Trophoblast cell (in vitro differentiated cells and primary cell): ENCODE data around the gene AGPAT3.

Source experiments
- DNase-seq, 2 donors: peaks; one replicate each; pipeline ENCODE4 v3.0.0-alpha.2; 2016
- H2AFZ ChIP-seq: 2 replicates; pipeline ENCODE4 v1.6.1; 2013; ENCODE audit warnings: low read length, moderate library complexity, mild to moderate bottlenecking; ENCODE audit not compliant: insufficient read depth, poor library complexity
- H2AK5ac ChIP-seq: 2 replicates; pipeline ENCODE4 v1.6.1; 2013; ENCODE audit warnings: mild to moderate bottlenecking, low read length
- H2BK120ac ChIP-seq: 2 replicates; pipeline ENCODE4 v1.6.1; 2013; ENCODE audit warnings: low read length, mild to moderate bottlenecking, moderate library complexity; ENCODE audit not compliant: insufficient read depth, poor library complexity
- H2BK12ac ChIP-seq: 2 replicates; pipeline ENCODE4 v1.6.1; 2013; ENCODE audit warnings: mild to moderate bottlenecking, low read length, moderate library complexity
- H2BK5ac ChIP-seq: 2 replicates; pipeline ENCODE4 v1.6.1; 2013; ENCODE audit warnings: low read length, low read depth, moderate library complexity, mild to moderate bottlenecking; ENCODE audit not compliant: poor library complexity
- H3K14ac ChIP-seq: 2 replicates; pipeline ENCODE4 v1.6.1; 2013; ENCODE audit warnings: mild to moderate bottlenecking, low read length
- H3K18ac ChIP-seq: 2 replicates; pipeline ENCODE4 v1.6.1; 2013; ENCODE audit warnings: mild to moderate bottlenecking, low read length
- H3K23ac ChIP-seq: 2 replicates; pipeline ENCODE4 v1.6.1; 2013; ENCODE audit warnings: low read length
- H3K27ac ChIP-seq: 2 replicates; pipeline ENCODE4 v1.5.1; 2013; ENCODE audit warnings: low read depth, mild to moderate bottlenecking, inconsistent platforms, low read length, moderate library complexity
- H3K27me3 ChIP-seq: 2 replicates; pipeline ENCODE4 v1.6.1; 2013; ENCODE audit warnings: inconsistent platforms, mild to moderate bottlenecking, low read length, moderate library complexity; ENCODE audit not compliant: insufficient read depth
- H3K36me3 ChIP-seq, 2 experiments: 1 replicate in 1 of 2; 2 replicates in 1 of 2; pipeline ENCODE4 v1.6.1; 2013; ENCODE audit warnings: low read length in 2 of 2, mild to moderate bottlenecking in 2 of 2, moderate library complexity in 1 of 2; ENCODE audit not compliant: insufficient read depth in 2 of 2, control insufficient read depth in 1 of 2
- H3K4ac ChIP-seq: 2 replicates; pipeline ENCODE4 v1.6.1; 2013; ENCODE audit warnings: low read depth, mild to moderate bottlenecking, low read length, moderate library complexity
- H3K4me1 ChIP-seq, 2 experiments: 1 replicate in 1 of 2; 2 replicates in 1 of 2; pipeline ENCODE4 v1.6.1; 2013; ENCODE audit warnings: low read length in 2 of 2, mild to moderate bottlenecking in 2 of 2, moderate library complexity in 1 of 2; ENCODE audit not compliant: insufficient read depth in 2 of 2, control insufficient read depth in 1 of 2
- H3K4me2 ChIP-seq: 2 replicates; pipeline ENCODE4 v1.6.1; 2013; ENCODE audit warnings: inconsistent platforms, mild to moderate bottlenecking, low read length, moderate library complexity
- H3K4me3 ChIP-seq: 2 replicates; pipeline ENCODE4 v1.5.1; 2013; ENCODE audit warnings: mild to moderate bottlenecking, low read depth, low read length, inconsistent platforms
- H3K79me1 ChIP-seq: one replicate; pipeline ENCODE4 v1.6.1; 2013; ENCODE audit warnings: low read length
- H3K79me2 ChIP-seq: 2 replicates; pipeline ENCODE4 v1.6.1; 2013; ENCODE audit warnings: low read length, mild to moderate bottlenecking; ENCODE audit not compliant: control insufficient read depth, insufficient read depth, poor library complexity
- H3K9ac ChIP-seq: 2 replicates; pipeline ENCODE4 v1.6.1; 2013; ENCODE audit warnings: mild to moderate bottlenecking, low read length
- H3K9me3 ChIP-seq: 2 replicates; pipeline ENCODE4 v1.6.1; 2013; ENCODE audit warnings: low read depth, mild to moderate bottlenecking, control low read depth, inconsistent platforms, low read length; ENCODE audit not compliant: insufficient read depth
- H4K12ac ChIP-seq: 2 replicates; pipeline ENCODE4 v1.6.1; 2013; ENCODE audit warnings: low read depth, mild to moderate bottlenecking, low read length, moderate library complexity
- H4K8ac ChIP-seq: 2 replicates; pipeline ENCODE4 v1.6.1; 2013; ENCODE audit warnings: low read depth, mild to moderate bottlenecking, low read length, moderate library complexity
- H4K91ac ChIP-seq: one replicate; pipeline ENCODE4 v1.6.1; 2013; ENCODE audit warnings: low read depth, mild to moderate bottlenecking, low read length, moderate library complexity
- WGBS: extraction: QIAGEN DNeasy Blood & Tissue Kit; methylation state at CpG from one replicate; pipeline ENCODE4 v1.1.7; 2013; ENCODE audit warnings: missing lambda C conversion rate; ENCODE audit not compliant: insufficient read length, insufficient coverage; ENCODE audit errors: extremely low coverage; 5-methylcytosine and 5-hydroxymethylcytosine counted together

The AGPAT3 gene

GRCh38 chr21:43933680-43934079 lies 68.7 kb downstream of the AGPAT3 start:
- no peak overlapping the region for H3K27ac ChIP-seq
- no peaks in the 10 kb centered on the region for H3K79me2 ChIP-seq
- no peak overlapping the region for H4K8ac ChIP-seq
- H3K18ac ChIP-seq = no peak overlapping the region
- no peak overlapping the region for H3K9ac ChIP-seq
- H2AK5ac ChIP-seq = no peak overlapping the region
- no peak overlapping the region for H3K4me3 ChIP-seq
- no peak overlapping the region for H4K12ac ChIP-seq
- H3K36me3 ChIP-seq = no peaks in the 10 kb centered on the region
- no peak overlapping the region for H2AFZ ChIP-seq
- H2BK120ac ChIP-seq = no peak overlapping the region
- DNase-seq = no peak
- H3K4me2 ChIP-seq = no peak overlapping the region
- no peak overlapping the region for H3K14ac ChIP-seq
- no peak overlapping the region for H3K4ac ChIP-seq
- no peaks in the 10 kb centered on the region for H3K79me1 ChIP-seq
- no peak overlapping the region for H2BK5ac ChIP-seq
- no CpG with 5 or more reads among the region's 15 CpGs for WGBS
- no peaks in the 10 kb centered on the region for H3K4me1 ChIP-seq
- peaks cover 4% of the 10 kb centered on the region for H3K9me3 ChIP-seq
- H3K27me3 ChIP-seq = no peaks in the 10 kb centered on the region
- no peak overlapping the region for H3K23ac ChIP-seq
- H4K91ac ChIP-seq = no peak overlapping the region
- H2BK12ac ChIP-seq = no peak overlapping the region

GRCh38 chr21:43934116-43934515 lies 69.1 kb downstream of the AGPAT3 start:
- Histone ChIP-seq H3K9ac (no peak overlapping the region), H4K8ac (no peak overlapping the region), H3K79me1 (no peaks in the 10 kb centered on the region), H3K4me2 (no peak overlapping the region), H3K4me3 (no peak overlapping the region), H2BK12ac (no peak overlapping the region), H2AK5ac (no peak overlapping the region), H4K91ac (no peak overlapping the region), H3K4ac (no peak overlapping the region), H3K9me3 (peaks cover 4% of the 10 kb centered on the region), H3K14ac (no peak overlapping the region), H2BK5ac (no peak overlapping the region), H2AFZ (no peak overlapping the region), H4K12ac (no peak overlapping the region), H3K79me2 (no peaks in the 10 kb centered on the region), H3K36me3 (no peaks in the 10 kb centered on the region), H2BK120ac (no peak overlapping the region), H3K23ac (no peak overlapping the region), H3K27ac (no peak overlapping the region), H3K18ac (no peak overlapping the region), H3K27me3 (no peaks in the 10 kb centered on the region), H3K4me1 (no peaks in the 10 kb centered on the region)
- no CpG with 5 or more reads among the region's 15 CpGs for WGBS
- DNase-seq = no peak

GRCh38 chr21:43934716-43935705 lies 70.0 kb downstream of the AGPAT3 start:
- Histone ChIP-seq H3K79me1 (no peaks in the 10 kb centered on the region), H3K4me1 (no peaks in the 10 kb centered on the region), H4K12ac (no peak overlapping the region), H3K27ac (no peak overlapping the region), H3K23ac (no peak overlapping the region), H3K9me3 (peaks cover 4% of the 10 kb centered on the region), H2BK12ac (no peak overlapping the region), H3K9ac (no peak overlapping the region), H3K4me2 (no peak overlapping the region), H2BK120ac (no peak overlapping the region), H3K36me3 (no peaks in the 10 kb centered on the region), H4K8ac (no peak overlapping the region), H3K4me3 (peak overlapping the region; percentile 50), H2AFZ (no peak overlapping the region), H3K4ac (no peak overlapping the region), H3K18ac (no peak overlapping the region), H4K91ac (no peak overlapping the region), H3K27me3 (no peaks in the 10 kb centered on the region), H2BK5ac (no peak overlapping the region), H2AK5ac (no peak overlapping the region), H3K14ac (no peak overlapping the region), H3K79me2 (no peaks in the 10 kb centered on the region)
- no CpG with 5 or more reads among the region's 41 CpGs for WGBS
- DNase-seq = no peak

- no peak overlapping the region for H3K27ac ChIP-seq
- no peak overlapping the region for H3K4ac ChIP-seq
- H4K8ac ChIP-seq = no peak overlapping the region
- no peak overlapping the region for H3K4me3 ChIP-seq
- no peak overlapping the region for H2BK120ac ChIP-seq
- H3K9me3 ChIP-seq = peaks cover 5% of the 10 kb centered on the region
- no peak overlapping the region for H2AK5ac ChIP-seq
- no peaks in the 10 kb centered on the region for H3K36me3 ChIP-seq
- H2BK12ac ChIP-seq = no peak overlapping the region
- DNase-seq = no peak
- WGBS = no CpG with 5 or more reads among the region's 15 CpGs
- H3K27me3 ChIP-seq = no peaks in the 10 kb centered on the region
- no peak overlapping the region for H3K9ac ChIP-seq
- no peak overlapping the region for H4K91ac ChIP-seq
- H4K12ac ChIP-seq = no peak overlapping the region
- H2AFZ ChIP-seq = no peak overlapping the region
- no peaks in the 10 kb centered on the region for H3K4me1 ChIP-seq
- no peaks in the 10 kb centered on the region for H3K79me1 ChIP-seq
- no peak overlapping the region for H3K14ac ChIP-seq
- no peak overlapping the region for H3K18ac ChIP-seq
- H3K23ac ChIP-seq = no peak overlapping the region
- H3K4me2 ChIP-seq = no peak overlapping the region
- no peaks in the 10 kb centered on the region for H3K79me2 ChIP-seq
- H2BK5ac ChIP-seq = no peak overlapping the region
Observed at GRCh38 chr21:43935711-43936110, 70.7 kb downstream of the AGPAT3 start.
